AG04449 (cell line): ENCODE measurements around the gene GRIN2C.

Source experiments
- CTCF ChIA-PET: fragments of 350-600 bp; formaldehyde crosslinking; extraction: SDS; loops from one replicate; lab custom pipeline; 2021; ENCODE audit warnings: antibody characterized with exemption; lab: Yijun Ruan, JAX
- POLR2A ChIA-PET: fragments of 400-600, 350-600 bp; formaldehyde crosslinking; extraction: SDS; loops from one replicate; lab custom pipeline; 2020; ENCODE audit warnings: antibody characterized with exemption, inconsistent platforms; lab: Yijun Ruan, JAX
- DNase-seq: peaks from one replicate; pipeline ENCODE4 v3.0.0-alpha.2; 2010; ENCODE audit warnings: low read depth, low spot score
- H3K4me3 ChIP-seq: 2 replicates; pipeline ENCODE4 v1.5.1; 2011; ENCODE audit warnings: low read depth, mild to moderate bottlenecking, control low read depth, low read length
- TF ChIP-seq, protein P1 (sequence below): IDR thresholded peaks from one replicate; pipeline ENCODE4 v1.5.1; 2011; ENCODE audit warnings: mild to moderate bottlenecking, moderate library complexity, low read length, control low read depth, inconsistent platforms; ENCODE audit not compliant: insufficient read depth; ENCODE audit errors: missing control alignments

Gene GRIN2C

DNA sequence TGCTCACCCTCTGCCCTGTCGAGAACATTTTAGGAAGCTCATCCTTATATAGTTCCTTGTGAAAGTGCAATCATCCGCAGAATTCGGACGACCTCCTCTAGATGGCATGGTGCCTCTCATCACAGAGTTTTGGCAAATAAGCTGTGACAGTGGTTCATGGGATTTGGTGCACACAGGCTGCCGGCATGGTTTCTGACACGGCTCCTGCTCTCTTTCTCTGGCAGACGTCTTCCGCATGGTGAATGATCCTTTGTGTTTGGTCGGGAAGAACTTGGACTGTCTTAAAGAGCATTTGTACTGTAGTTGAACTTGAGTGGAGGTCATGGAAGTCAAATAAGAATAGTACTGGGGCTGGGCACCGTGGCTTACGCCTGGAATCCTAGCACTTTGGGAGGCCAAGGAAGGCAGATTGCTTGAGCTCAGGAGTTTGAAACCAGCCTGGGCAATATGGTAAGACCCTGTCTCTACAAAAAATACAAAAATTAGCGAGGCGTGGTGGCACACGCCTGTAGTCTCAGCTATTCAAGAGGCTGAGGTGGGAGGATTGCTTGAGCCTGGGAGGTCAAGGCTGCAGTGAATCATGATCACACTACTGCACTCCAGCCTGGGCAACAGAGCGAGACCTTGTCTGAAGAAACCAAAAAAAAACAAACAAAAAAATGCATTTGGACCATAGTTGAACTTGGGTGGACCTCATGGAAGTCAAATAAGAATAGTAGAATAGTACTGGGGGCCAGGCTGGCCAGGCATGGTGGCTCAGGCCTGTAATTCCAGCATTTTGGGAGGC, 48.8 kb downstream of the GRIN2C start:
- TF ChIP-seq, protein P1, sequence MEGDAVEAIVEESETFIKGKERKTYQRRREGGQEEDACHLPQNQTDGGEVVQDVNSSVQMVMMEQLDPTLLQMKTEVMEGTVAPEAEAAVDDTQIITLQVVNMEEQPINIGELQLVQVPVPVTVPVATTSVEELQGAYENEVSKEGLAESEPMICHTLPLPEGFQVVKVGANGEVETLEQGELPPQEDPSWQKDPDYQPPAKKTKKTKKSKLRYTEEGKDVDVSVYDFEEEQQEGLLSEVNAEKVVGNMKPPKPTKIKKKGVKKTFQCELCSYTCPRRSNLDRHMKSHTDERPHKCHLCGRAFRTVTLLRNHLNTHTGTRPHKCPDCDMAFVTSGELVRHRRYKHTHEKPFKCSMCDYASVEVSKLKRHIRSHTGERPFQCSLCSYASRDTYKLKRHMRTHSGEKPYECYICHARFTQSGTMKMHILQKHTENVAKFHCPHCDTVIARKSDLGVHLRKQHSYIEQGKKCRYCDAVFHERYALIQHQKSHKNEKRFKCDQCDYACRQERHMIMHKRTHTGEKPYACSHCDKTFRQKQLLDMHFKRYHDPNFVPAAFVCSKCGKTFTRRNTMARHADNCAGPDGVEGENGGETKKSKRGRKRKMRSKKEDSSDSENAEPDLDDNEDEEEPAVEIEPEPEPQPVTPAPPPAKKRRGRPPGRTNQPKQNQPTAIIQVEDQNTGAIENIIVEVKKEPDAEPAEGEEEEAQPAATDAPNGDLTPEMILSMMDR: no peak
- ChIA-PET CTCF (interaction anchor here (0.7 to 11.8 kb wide), 4 partner anchors 18 to 60 kb away, joined by 3 to 100 read pairs (median 6); no protein-coding TSS in a partner anchor), POLR2A (no interaction called here)
- H3K4me3 ChIP-seq: no peak overlapping the region
- no peak for DNase-seq

DNA sequence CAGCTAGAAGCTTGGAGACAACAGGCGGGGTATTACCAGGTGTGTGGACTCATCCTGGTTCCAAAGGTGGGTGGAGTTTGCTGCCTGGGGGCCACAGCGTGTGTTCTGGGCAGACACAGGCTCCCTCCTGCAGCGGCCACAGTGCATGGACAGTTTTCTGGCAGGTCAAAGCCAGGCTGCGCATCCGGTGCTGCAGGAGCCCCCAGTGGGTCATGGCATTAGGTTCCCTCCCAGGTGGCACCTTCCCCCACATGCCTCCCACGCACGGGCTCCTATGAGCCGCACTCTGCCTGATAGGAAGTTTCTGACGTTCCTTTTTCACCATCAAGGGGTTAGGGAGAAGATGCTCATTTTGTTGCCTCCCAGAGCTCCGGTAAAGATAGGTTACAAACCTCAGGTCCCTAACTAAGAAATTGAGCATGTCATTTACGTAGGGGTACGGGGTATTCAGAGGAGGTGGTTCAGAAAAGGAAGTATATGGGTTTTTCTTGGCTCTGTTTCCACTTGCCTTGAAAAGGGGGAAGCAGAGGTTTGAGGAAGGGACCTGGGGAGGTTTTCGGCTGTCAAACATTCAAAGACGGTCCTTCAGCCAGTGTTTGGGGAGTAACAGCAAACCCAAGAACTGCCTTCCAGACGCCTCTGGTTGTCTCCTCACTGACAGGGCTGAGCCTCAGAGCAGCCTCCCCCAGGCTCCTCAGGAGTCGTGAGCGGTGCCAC, 50.8 kb downstream of the GRIN2C start:
- DNase-seq: no peak
- H3K4me3 ChIP-seq: no peak overlapping the region
- ChIA-PET POLR2A (no interaction called here), CTCF (interaction anchor here (1.1 to 11.8 kb wide), 4 partner anchors 16 to 53 kb away, joined by 3 to 100 read pairs (median 6); no protein-coding TSS in a partner anchor)
- TF ChIP-seq, protein P1: no peak

DNA sequence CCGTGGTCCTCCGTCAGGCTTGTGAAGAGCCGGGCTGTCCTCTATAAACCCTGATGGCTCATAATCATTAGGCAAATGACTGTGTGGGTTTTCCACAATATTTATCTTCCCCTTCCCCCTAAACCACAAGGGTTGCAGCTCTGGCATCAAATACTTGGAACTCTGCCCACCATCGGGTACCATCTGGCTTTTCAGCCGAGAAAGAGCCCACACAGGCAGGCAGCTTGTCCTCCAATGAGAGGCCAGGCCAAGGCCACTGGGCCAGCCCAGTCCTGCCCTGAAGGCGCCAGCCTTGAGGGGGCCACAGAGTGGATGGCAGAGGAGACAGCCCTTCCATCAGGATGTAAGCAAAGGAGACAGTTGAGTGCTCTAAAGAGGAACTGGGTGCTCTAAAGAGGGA, 51.8 kb downstream of the GRIN2C start:
- H3K4me3 ChIP-seq: no peak overlapping the region
- POLR2A ChIA-PET: no interaction called here
- DNase-seq: no peak
- TF ChIP-seq, protein P1: no peak
- CTCF ChIA-PET: interaction anchor here (1.0 to 11.8 kb wide), 4 partner anchors 15 to 150 kb away, joined by 3 to 100 read pairs (median 6); no protein-coding TSS in a partner anchor

DNA sequence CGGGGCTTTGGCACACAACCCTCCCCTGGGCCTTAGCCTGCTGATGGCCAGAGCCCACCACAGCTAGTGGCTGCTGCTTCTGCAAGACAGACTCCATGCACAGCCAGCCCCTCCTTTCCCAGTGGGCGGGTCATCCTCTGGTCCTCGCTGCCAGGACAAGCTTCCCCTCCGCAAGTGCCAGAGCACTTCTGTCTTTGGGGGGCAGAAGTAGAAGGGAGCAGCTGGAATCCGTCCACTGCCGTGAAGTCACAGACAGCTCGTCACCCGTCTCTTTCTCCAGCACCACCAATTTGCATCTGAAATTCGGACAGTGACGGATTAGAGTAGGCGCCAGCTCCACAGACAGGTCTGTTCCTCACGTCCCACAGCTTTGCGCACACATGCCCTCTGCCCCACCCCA, 52.2 kb downstream of the GRIN2C start:
- TF ChIP-seq, protein P1: no peak
- H3K4me3 ChIP-seq: no peak overlapping the region
- POLR2A ChIA-PET: no interaction called here
- CTCF ChIA-PET: interaction anchor here (1.0 to 11.8 kb wide), 4 partner anchors 15 to 151 kb away, joined by 3 to 100 read pairs (median 5); no protein-coding TSS in a partner anchor
- no peak for DNase-seq

DNA sequence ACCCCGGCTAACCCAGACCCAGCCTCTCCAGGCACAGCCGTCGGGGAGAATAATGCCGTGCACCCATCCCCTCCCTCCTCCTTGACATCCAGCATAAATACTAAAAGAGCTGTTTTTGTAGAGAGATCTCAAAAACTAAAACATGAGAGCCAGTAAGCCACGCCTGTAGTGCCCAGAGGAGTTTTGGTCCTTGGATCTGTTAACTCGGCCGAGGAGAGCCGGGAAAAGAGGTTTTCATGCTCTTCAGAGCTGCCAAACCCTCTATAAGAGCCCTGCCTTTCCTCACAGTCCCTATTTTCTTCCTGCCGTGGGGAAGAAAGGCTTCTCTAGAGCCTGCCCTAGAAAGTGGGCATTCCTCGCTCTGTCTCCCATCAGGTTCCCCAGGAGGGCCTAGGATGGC, 53.4 kb downstream of the GRIN2C start:
- TF ChIP-seq, protein P1: no peak
- ChIA-PET POLR2A (no interaction called here), CTCF (interaction anchor here (1.9 to 11.8 kb wide), 2 partner anchors 14 to 57 kb away, joined by 7 to 100 read pairs; no protein-coding TSS in a partner anchor)
- DNase-seq: no peak
- H3K4me3 ChIP-seq: no peak overlapping the region

DNA sequence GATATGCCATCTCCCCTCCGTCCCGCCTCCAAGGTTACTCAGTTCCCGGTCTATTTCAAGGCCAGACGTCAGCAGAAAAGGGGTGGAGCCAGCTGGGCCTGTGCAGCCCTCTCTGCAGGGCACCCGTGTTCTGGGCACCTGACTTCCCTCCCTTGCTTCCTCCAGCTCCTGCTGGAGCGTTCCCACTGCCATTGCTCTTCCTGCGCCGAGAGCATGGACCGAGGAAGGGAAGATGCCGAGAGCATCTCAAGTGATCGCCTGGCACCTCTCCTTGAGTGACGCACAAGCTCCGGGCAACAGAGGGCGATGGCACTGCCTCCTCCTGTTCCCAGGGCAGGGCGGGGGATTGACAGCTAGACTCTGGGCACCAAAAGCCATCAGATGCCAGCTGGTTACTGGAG, 54.1 kb downstream of the GRIN2C start:
- TF ChIP-seq, protein P1: no peak
- CTCF ChIA-PET: interaction anchor here (0.7 to 11.8 kb wide), 3 partner anchors 13 to 60 kb away, joined by 3 to 100 read pairs (median 4); no protein-coding TSS in a partner anchor
- POLR2A ChIA-PET: no interaction called here
- H3K4me3 ChIP-seq: no peak overlapping the region
- DNase-seq: no peak
